Thoracic aorta (tissue), 2 donors: ENCODE data around the gene NEK4. TPM values are rescaled to one million over a fixed set of nuclear protein-coding genes. Genes with fewer than 3 reads are reported as not detected.

Source experiments
- ATAC-seq: fragments of 150-250 bp; one replicate; pipeline ENCODE4 v1.8.0; 2017; ENCODE audit warnings: low read depth; ENCODE audit not compliant: insufficient number of reproducible peaks, low FRiP score
- DNase-seq: peaks from one replicate; pipeline ENCODE4 v3.0.0-alpha.2; 2020; ENCODE audit warnings: low spot score
- H3K27ac ChIP-seq, 2 donors: fragments of 200-600 bp; sonication (generic); 1 replicate in 1 of 2; 2 replicates in 1 of 2; pipeline ENCODE4 v1.5.1; 2016; ENCODE audit warnings: mild to moderate bottlenecking in 2 of 2, moderate library complexity in 2 of 2
- H3K27me3 ChIP-seq: fragments of 200-600 bp; sonication (generic); replicated peaks from 2 replicates; pipeline ENCODE4 v1.6.0; 2016; ENCODE audit warnings: mild to moderate bottlenecking; ENCODE audit not compliant: insufficient read depth
- H3K36me3 ChIP-seq: fragments of 200-600 bp; sonication (generic); one replicate; pipeline ENCODE4 v1.5.1; 2016
- H3K4me1 ChIP-seq, 2 donors: fragments of 200-600 bp; sonication (generic); 1 replicate in 1 of 2; 2 replicates in 1 of 2; pipeline versions ENCODE4 v1.5.1 to v1.6.0; 2016; ENCODE audit warnings: low read depth in 2 of 2, mild to moderate bottlenecking in 1 of 2; ENCODE audit not compliant: control insufficient read depth in 1 of 2
- H3K4me3 ChIP-seq: fragments of 200-600 bp; sonication (generic); 2 replicates; pipeline ENCODE4 v1.5.1; 2016; ENCODE audit warnings: mild to moderate bottlenecking
- H3K9me3 ChIP-seq: fragments of 200-600 bp; sonication (generic); 2 replicates; pipeline ENCODE4 v1.5.1; 2016
- CTCF ChIP-seq: fragments of 200-600 bp; sonication (generic); IDR thresholded peaks from one replicate; pipeline ENCODE4 v1.5.1; 2019; ENCODE audit warnings: antibody characterized with exemption
- total RNA-seq, 2 donors: library from RNA; depleted of rRNA; stranded (reverse); fragments of >200 nt; gene quantifications; one replicate each; pipeline versions ENCODE4 v1.1.0 to v1.2.3, GENCODE V29; 2016

Gene NEK4
- total RNA-seq, 2 donors from 2014 or later = 17.5 to 24.4 TPM

- no peaks in the 10 kb centered on the region for H3K36me3 ChIP-seq
- no peaks in the 10 kb centered on the region for H3K4me1 ChIP-seq
- ATAC-seq (no peak), DNase-seq (no peak)
- no peak overlapping the region for H3K27ac ChIP-seq
- H3K4me3 ChIP-seq = no peak overlapping the region
- no peak for TF ChIP-seq CTCF
- no peaks in the 10 kb centered on the region for H3K9me3 ChIP-seq
- no peaks in the 10 kb centered on the region for H3K27me3 ChIP-seq
Measured at GRCh38 chr3:52782412-52783210, 11.9 kb upstream of the NEK4 start.

- Histone ChIP-seq H3K4me1 (no peaks in the 10 kb centered on the region), H3K27me3 (no peaks in the 10 kb centered on the region), H3K36me3 (no peaks in the 10 kb centered on the region), H3K27ac (no peak overlapping the region), H3K9me3 (no peaks in the 10 kb centered on the region), H3K4me3 (no peak overlapping the region)
- DNase-seq (no peak), ATAC-seq (no peak)
- no peak for TF ChIP-seq CTCF
Measured at GRCh38 chr3:52781741-52782140, 11.0 kb upstream of the NEK4 start.

- no peaks in the 10 kb centered on the region for H3K4me1 ChIP-seq
- no peaks in the 10 kb centered on the region for H3K27me3 ChIP-seq
- ATAC-seq (no peak), DNase-seq (no peak)
- H3K36me3 ChIP-seq = no peaks in the 10 kb centered on the region
- no peak overlapping the region for H3K27ac ChIP-seq
- no peak overlapping the region for H3K4me3 ChIP-seq
- no peaks in the 10 kb centered on the region for H3K9me3 ChIP-seq
- no peak for TF ChIP-seq CTCF
Measured at GRCh38 chr3:52779837-52780585, 9.3 kb upstream of the NEK4 start.

- no peaks in the 10 kb centered on the region for H3K27me3 ChIP-seq
- H3K27ac ChIP-seq = no peak overlapping the region
- no peak for TF ChIP-seq CTCF
- ATAC-seq = no peak
- no peaks in the 10 kb centered on the region for H3K36me3 ChIP-seq
- H3K4me1 ChIP-seq = no peaks in the 10 kb centered on the region
- H3K4me3 ChIP-seq = no peak overlapping the region
- no peaks in the 10 kb centered on the region for H3K9me3 ChIP-seq
- DNase-seq = peak; percentile 1
Measured at GRCh38 chr3:52779011-52779836, 8.5 kb upstream of the NEK4 start.
